Gastroesophageal sphincter (tissue), 3 donors: ENCODE results near the gene WDR44.

Source experiments
- CTCF ChIP-seq, 4 experiments: fragments of 200-600 bp in 2 of 4; fragments of 450-650 bp in 2 of 4; sonication (generic) in 1 of 4; IDR thresholded peaks; one replicate each; pipeline ENCODE4 v1.5.1; 2017 to 2019; ENCODE audit warnings: antibody characterized with exemption in 4 of 4, mild to moderate bottlenecking in 2 of 4, moderate library complexity in 2 of 4
- EP300 ChIP-seq: sonication (generic); formaldehyde crosslinking; IDR thresholded peaks from one replicate; pipeline ENCODE4 v1.6.1; 2017; ENCODE audit warnings: antibody characterized with exemption, mild to moderate bottlenecking
- POLR2A ChIP-seq, 2 donors: fragments of 450-650 bp; IDR thresholded peaks; one replicate each; pipeline ENCODE4 v1.6.1; 2017; ENCODE audit warnings: antibody characterized with exemption in 2 of 2, mild to moderate bottlenecking in 2 of 2, moderate library complexity in 1 of 2

GRCh38 chrX:118370921-118371624 is 25.2 kb downstream of the WDR44 start:
- TF ChIP-seq CTCF (IDR thresholded peaks at IDR 0.05) (no peak), POLR2A (IDR thresholded peaks at IDR 0.05) (no peak), EP300 (no peak)
